G401 (cell line): ENCODE measurements around the gene DAPK2. TPM values are rescaled to one million over a fixed set of nuclear protein-coding genes. Genes with fewer than 3 reads are reported as not detected.

Experiments
- DNase-seq: peaks from one replicate; pipeline ENCODE4 v3.0.0-alpha.2; 2015; ENCODE audit warnings: low spot score
- in situ Hi-C: cut with HindIII; loops from 2 replicates; pipeline ENCODE4 v1.10.0; 2016; ENCODE audit warnings: low sequenced_read_pairs, mixed read lengths
- total RNA-seq: library from RNA; depleted of rRNA; stranded (reverse); fragments of >200 nt; shearing (Covaris generic); gene quantifications from 2 replicates; pipeline ENCODE4 v1.2.3, GENCODE V29; 2014

The DAPK2 gene
- total RNA-seq, 1 experiment from 2014 or later: 24.4 TPM

DNA sequence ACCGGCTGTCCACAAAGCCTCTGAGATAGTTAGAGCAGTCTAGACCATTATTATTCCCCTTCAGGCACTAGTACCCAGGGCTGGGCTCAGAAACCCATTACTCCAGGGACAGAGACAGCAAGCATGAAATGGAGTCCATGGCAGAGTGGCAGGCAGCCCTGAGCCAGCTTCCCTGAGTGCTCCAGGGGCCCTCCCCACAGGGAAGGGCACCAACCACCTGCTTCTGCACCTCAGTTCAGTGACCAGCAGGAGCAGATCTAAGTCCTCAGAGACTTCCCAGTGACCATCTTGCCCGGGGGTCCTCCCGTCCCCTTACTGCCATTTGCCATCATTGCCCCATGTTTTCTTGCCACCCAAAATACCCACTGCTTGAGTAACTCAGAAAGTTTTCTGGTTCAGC is 62.0 kb downstream of the DAPK2 start:
- DNase-seq: no peak
- in situ Hi-C loops: no loop called here

DNA sequence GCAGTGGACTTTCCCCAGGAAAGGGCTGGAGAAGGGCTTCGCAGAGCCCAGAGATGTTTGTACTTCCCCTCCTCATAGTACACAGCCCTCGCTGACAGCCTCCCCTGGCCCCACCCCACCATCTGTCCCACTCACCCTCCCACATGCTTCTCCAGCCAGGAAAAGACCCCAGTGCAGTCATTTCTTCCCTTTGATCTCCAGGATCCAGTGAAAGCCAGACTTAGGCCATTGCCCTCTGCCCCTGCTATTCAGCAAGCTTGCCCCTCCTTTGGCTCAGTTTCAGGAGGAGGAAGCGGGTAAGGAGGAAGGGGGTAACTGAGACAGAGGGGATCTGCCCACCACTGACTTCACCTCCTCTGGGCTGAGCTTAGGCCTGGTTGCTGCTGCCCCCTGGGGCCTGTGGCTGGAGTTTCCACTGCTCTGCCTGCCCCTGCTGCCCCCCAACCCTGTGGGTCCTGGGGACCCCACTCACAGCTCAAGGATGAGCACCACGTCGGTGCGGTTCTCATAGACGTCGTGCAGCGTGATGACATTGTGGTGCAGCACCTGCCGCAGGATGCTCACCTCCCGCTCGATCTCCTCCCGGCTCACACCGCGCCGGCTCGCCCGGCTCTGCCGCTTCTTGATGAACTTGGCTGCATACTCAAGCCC is 63.1 kb downstream of the DAPK2 start:
- no peak for DNase-seq
- in situ Hi-C loops: no loop called here

GRCh38 chr15:63982381-63982854 is 63.9 kb downstream of the DAPK2 start:
- in situ Hi-C loops: no loop called here
- no peak for DNase-seq

DNA sequence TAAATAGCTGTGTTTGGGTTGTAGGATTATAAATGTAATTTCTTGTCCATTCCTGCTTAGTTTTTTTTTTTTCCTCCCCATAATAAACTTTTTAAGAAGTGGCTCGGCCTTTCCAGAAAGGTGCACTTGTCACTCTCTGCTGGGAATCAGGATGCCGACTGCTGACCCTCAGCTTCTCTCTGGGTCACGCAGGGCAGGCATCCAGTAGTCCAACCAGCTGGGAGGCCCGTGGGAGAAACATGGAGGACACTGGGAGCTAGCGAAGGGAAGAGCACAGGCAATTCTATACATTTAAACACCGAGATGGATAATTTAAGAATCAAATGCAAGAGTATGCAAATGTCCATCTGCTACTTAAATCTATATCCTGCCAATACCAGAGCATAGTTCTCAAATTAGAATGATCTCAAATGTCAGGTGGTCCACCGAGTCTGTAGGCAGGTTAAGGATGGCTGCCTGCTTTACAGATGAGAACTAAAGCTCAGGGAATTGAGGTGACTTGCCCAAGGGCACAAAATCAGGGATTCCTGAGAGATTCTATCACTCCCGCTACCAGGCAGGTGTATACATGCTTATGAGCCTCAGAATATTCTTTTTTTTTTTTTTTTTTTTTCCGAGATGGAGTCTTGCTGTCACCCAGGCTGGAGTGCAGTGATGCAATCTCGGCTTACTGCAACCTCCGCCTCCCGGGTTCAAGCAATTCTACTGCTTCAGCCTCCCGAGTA is 64.5 kb downstream of the DAPK2 start:
- in situ Hi-C loops: no loop called here
- DNase-seq: no peak

- in situ Hi-C loops: no loop called here
- DNase-seq: peak; percentile 35
These were observed 67.0 kb downstream of the DAPK2 start for GRCh38 chr15:63979262-63979793.

DNA sequence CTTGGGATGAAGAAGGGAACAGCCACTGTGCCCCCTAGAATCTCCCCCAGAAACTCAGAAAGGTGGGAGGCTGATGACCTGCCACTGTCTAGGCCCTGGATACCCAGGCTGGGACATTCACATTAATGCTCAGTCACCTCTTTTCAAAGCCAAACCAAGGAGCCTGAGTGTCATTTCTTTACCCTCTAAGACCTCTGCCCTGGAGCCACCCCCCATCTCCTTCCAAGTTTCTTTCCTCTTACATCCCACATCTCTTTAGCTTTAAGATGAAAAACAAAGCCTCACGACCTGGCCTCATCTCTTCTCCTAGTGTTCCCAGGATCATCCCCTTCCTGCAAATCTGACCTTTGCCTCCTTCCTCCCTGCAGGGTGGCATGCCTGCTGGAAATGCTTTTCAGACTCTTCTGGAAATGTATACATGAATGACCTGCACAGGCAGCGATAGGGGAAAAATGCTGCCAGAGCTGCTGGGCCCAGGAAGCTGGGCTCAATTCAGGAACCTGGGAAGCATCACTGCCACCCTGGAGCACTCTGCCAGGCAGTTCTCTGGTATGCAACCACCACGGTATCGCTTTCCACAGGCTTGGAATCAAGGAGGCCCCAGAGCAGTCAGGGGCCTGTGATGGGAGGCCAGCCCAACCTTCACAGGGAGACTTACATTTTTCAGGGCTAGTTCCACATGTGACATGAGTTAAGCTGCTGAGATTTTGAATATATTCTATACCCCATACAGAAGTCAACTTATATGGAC is 67.6 kb downstream of the DAPK2 start:
- DNase-seq: peak; percentile 58
- in situ Hi-C loops: no loop called here

DNA sequence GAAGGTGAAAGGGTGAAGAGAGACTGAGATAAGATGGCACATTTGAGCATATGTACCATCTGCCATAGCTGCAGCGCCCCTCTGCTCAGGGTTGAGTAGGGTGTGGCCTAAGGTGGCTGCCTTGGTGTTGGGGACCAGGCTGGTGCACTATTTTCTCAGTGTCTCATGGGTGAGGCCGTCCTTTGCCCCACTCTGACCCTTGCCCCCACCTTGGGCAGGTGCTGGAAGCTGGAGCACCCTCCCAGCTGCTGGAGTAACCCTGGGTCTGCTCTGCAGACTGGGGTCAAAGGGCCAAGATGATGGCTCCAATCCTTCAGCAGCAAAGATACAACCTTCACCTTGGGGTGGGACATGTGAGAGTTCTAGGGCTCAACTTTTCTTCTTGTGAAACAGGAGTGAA is 69.2 kb downstream of the DAPK2 start:
- DNase-seq: no peak
- in situ Hi-C loops: no loop called here

GRCh38 chr15:63974021-63974420 is 72.3 kb downstream of the DAPK2 start:
- in situ Hi-C loops: no loop called here
- no peak for DNase-seq

- no peak for DNase-seq
- in situ Hi-C loops: no loop called here
These were observed 72.9 kb downstream of the DAPK2 start for GRCh38 chr15:63973212-63974009.

GRCh38 chr15:63972801-63973200 is 73.5 kb downstream of the DAPK2 start:
- in situ Hi-C loops: no loop called here
- no peak for DNase-seq

DNA sequence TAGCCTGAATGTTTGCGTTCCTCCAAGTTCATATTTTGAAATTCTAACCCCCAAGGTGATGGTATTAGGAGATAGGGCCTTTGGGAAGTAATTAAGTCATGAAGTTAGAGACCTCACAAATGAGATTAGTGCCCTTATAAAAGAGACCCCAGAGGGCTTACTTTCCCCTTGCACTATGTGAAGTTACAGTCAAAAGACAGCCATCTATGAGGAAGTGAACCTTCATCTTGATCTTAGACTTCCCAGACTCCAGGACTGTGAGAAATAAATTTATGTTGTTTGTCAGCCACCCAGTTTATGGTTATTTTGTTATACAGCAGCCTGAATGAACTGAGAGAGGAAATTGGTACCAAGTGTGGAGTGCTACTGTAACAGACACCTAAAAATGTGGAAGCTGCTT is 74.4 kb downstream of the DAPK2 start:
- DNase-seq: no peak
- in situ Hi-C loops: no loop called here

DNA sequence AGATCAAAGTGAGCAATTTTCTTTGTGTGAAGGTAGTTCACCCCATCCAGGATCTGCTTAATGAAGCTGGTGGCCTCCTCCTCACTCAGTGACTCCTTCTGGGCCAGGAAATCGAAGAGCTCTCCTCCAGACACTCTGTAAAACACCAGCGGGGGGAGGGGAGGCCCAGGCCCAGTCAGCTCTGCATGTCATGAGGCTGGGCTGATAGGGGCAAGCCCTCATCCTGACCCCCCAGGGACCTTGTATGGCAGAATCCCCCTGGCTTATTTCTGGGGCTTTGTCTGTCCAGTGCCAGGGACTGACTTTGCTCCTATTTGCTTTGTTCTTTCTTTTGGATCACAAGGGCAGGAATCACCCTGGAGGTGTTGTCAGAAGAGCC is 74.9 kb downstream of the DAPK2 start:
- DNase-seq: no peak
- in situ Hi-C loops: no loop called here

- no peak for DNase-seq
- in situ Hi-C loops: no loop called here
These were observed 75.5 kb downstream of the DAPK2 start for GRCh38 chr15:63970621-63971426.

DNA sequence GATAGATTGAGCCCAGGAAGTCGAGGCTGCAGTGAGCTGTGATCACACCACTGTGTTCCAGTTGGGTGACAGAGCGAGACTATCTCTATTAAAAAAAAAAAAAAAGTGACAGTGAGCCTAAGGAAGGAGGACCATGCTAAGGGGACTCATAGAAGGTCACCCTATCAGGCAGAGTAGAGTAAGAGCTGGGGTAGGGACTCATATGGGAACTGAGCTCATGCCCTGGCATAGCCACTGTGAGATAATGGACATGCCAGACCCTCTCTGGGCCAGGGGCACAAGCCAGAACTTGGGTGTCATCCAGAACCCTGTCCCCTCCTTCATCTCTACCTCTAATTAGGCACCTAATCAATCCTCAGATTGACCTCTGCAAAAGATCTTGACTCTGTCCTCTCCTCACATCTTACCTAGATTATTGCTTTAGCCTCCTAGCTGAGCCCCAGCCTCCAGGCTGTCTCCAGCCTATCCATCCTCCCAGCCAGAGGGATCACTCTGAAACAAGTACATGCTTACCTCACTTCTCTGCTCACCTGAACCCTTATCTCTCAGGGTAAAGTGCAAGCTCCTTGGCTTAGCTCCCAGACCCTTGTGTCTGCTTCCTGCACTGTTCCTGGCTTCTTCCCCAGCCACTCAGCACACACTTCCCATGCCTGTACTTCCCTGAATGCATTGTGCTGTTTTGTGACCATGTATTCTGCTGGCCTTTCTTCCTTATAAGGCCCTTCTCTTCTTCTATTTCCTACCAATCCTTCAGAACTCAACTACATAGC is 76.4 kb downstream of the DAPK2 start:
- in situ Hi-C loops: no loop called here
- DNase-seq: no peak

DNA sequence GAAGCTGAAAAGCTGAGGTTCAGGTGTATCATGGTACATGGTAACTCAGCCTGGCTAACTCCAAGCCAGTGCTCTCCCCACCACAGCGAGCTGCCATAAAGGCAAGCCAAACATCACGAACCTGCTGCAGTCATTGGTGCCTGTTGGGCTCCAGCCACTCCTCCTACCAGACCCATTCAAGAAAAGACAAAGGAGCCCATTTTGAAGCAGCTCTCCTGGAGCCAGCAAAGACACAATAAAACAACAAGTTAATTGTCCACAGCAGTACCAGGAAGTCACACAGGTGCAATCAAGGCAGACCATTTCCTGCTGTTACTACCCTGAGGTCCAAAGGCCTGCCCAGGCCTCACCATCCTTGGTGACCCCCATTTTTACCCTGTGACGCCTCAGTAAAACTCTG is 77.6 kb downstream of the DAPK2 start:
- in situ Hi-C loops: no loop called here
- no peak for DNase-seq

DNA sequence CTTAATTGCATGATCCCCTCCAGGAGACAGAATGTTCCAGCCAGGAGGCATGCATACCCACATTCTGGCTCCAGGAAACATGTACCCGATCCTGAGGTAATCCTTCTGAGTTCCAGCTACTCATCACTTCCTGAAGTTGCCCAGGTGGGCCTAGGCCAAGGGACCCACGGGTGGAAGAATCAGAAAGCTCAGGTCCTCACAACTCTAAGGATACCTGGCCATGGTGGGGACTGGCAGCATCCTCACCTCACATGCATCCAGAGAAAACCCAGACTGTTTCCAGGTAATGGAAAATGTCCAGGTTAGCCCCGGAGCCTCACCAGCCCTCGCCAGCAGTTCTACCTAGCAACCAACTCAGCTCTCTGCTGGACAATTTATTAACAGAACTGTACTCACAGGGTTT is 78.2 kb downstream of the DAPK2 start:
- in situ Hi-C loops: no loop called here

GRCh38 chr15:63967616-63968015 is 78.7 kb downstream of the DAPK2 start:
- no peak for DNase-seq
- in situ Hi-C loops: no loop called here

More for the DNA sequence above, 78.2 kb downstream of the DAPK2 start:
- DNase-seq: peak; percentile 75
